Subcutaneous adipose tissue (tissue), 4 donors: ENCODE measurements around the gene BDH2. TPM values are rescaled to one million over a fixed set of nuclear protein-coding genes. Genes with fewer than 3 reads are reported as not detected.

ENCODE experiments used
- CTCF ChIP-seq: fragments of 450-650 bp; IDR thresholded peaks from one replicate; pipeline ENCODE4 v1.5.1; 2016; ENCODE audit warnings: low read depth, mild to moderate bottlenecking, control low read depth, antibody characterized with exemption, moderate library complexity
- total RNA-seq, 4 donors: library from RNA; depleted of rRNA; stranded (reverse); fragments of >200 nt; gene quantifications; one replicate each; pipeline ENCODE4 v1.1.0, GENCODE V29; 2016

Gene BDH2
- total RNA-seq, 4 donors from 2014 or later = 33.1 to 65.8 (median 52.9) TPM

GRCh38 chr4:103046416-103047290 is 53.0 kb downstream of the BDH2 start:
- no peak for TF ChIP-seq CTCF

- TF ChIP-seq CTCF = no peak
These were observed 55.5 kb downstream of the BDH2 start for GRCh38 chr4:103044183-103044582.

GRCh38 chr4:103036169-103036568 is 63.5 kb downstream of the BDH2 start:
- TF ChIP-seq CTCF = no peak

- TF ChIP-seq CTCF = no peak
These were observed 67.1 kb downstream of the BDH2 start for GRCh38 chr4:103032574-103032973.

GRCh38 chr4:103030791-103031190 is 68.8 kb downstream of the BDH2 start:
- no peak for TF ChIP-seq CTCF

GRCh38 chr4:103029300-103029699 is 70.3 kb downstream of the BDH2 start:
- TF ChIP-seq CTCF = no peak

Other genes with a start within 250 kb of the BDH2 start
- gene CISD2, start 230.8 kb downstream of the BDH2 start, total RNA-seq = 10 to 100 TPM in 3 of 4 donors, 1 to 10 TPM in 1; 9.2 to 34.2 (median 15.2) TPM
- 1 to 10 TPM in 3 of 4 donors, not detected in 1; 1.9 to 3.1 (median 2.5) TPM for gene SLC9B1, start 80.1 kb downstream of the BDH2 start, total RNA-seq
- 10 to 100 TPM; 14.8 to 17.4 (median 15.6) TPM for gene SLC9B2, start 23.1 kb downstream of the BDH2 start, total RNA-seq
- gene CENPE, start 98.5 kb upstream of the BDH2 start, total RNA-seq = 1 to 10 TPM in 3 of 4 donors, under 1 TPM in 1; 0.94 to 3.1 (median 2.4) TPM